ENCODE data around the gene VCAN. TPM values are rescaled to one million over a fixed set of nuclear protein-coding genes. Genes with fewer than 3 reads are reported as not detected.

The VCAN gene
- total RNA-seq, 6 donors from 2014 or later: 73.3 to 254 (median 121) TPM

GRCh38 chr5:83555263-83555662 lies 83.7 kb downstream of the VCAN start:
- 92 to 95% methylated on average over 2 of the region's 2 CpGs for WGBS, 2 donors
- Histone ChIP-seq H3K4me1 (no peaks in the 10 kb centered on the region), H3K9me3 (no peaks in the 10 kb centered on the region), H3K4me3 (no peak overlapping the region), H3K27me3 (no peaks in the 10 kb centered on the region), H3K27ac (no peak overlapping the region), H3K36me3 (no peaks in the 10 kb centered on the region)
- no peak for ATAC-seq (ENCODE audit: low FRiP score in 2 of 2)
- DNase-seq: no peak
- TF ChIP-seq CTCF (IDR thresholded peaks at IDR 0.05) (no peak), POLR2A (IDR thresholded peaks at IDR 0.05) (no peak), EP300 (IDR thresholded peaks at IDR 0.05) (no peak), POLR2AphosphoS5 (IDR thresholded peaks at IDR 0.05) (no peak)

- H3K27me3 ChIP-seq: no peaks in the 10 kb centered on the region
- no peak for TF ChIP-seq EP300 (IDR thresholded peaks at IDR 0.05)
- TF ChIP-seq CTCF (IDR thresholded peaks at IDR 0.05): no peak
- no peak for TF ChIP-seq POLR2A (IDR thresholded peaks at IDR 0.05)
- TF ChIP-seq POLR2AphosphoS5 (IDR thresholded peaks at IDR 0.05): no peak
- ATAC-seq (ENCODE audit: low FRiP score in 2 of 2) (no peak), DNase-seq (no peak)
- H3K4me1 ChIP-seq: no peaks in the 10 kb centered on the region
- no peaks in the 10 kb centered on the region for H3K36me3 ChIP-seq
- H3K9me3 ChIP-seq: no peaks in the 10 kb centered on the region
- 60 to 76% methylated on average over 3 of the region's 3 CpGs for WGBS, 2 donors
- H3K27ac ChIP-seq: no peak overlapping the region
- H3K4me3 ChIP-seq: no peak overlapping the region
These were observed 84.6 kb downstream of the VCAN start for GRCh38 chr5:83556190-83556589.

DNA sequence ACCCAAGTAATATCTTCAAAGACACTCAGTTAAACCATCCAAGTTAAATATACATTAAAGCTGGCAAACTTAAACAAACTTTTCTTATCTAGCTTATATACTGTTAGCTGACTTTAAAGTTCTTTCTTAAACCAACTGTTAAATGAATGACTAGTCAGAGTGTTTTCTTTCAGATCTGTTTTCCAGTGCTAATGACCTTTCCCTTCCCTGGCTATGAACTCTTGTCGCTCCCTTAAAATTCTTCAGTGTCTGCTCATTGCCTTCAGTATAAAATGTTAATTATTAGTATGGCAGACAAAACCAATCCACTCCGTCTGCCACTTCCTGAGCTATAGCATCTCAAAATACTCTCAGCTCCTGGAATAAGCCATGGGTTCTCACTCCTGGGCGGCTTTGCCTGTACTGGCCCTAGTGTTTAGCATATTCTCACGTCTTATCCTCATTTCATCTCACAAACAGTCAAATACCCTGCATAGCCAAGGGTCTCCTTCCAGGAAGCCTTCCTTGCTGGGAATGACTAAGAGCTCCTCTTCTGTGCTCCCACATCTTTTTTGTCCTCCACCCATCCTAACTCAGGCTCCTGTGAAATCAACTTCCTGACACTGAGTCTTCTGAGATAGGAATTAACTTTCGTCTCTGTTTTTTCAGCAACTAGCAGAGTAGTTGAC lies 87.7 kb downstream of the VCAN start:
- H3K4me1 ChIP-seq: peaks cover 0 to 3% (median 0%) of the 10 kb centered on the region in 4 donors
- H3K36me3 ChIP-seq: no peaks in the 10 kb centered on the region
- ATAC-seq (ENCODE audit: low FRiP score in 2 of 2) (no peak), DNase-seq (no peak)
- H3K27me3 ChIP-seq: no peaks in the 10 kb centered on the region
- no peaks in the 10 kb centered on the region for H3K9me3 ChIP-seq
- no peak overlapping the region for H3K27ac ChIP-seq
- H3K4me3 ChIP-seq: no peak overlapping the region
- WGBS, 2 donors: 70 to 78% methylated on average over 5 of the region's 5 CpGs
- TF ChIP-seq POLR2AphosphoS5 (IDR thresholded peaks at IDR 0.05): no peak
- no peak for TF ChIP-seq CTCF (IDR thresholded peaks at IDR 0.05)
- TF ChIP-seq POLR2A (IDR thresholded peaks at IDR 0.05): no peak
- no peak for TF ChIP-seq EP300 (IDR thresholded peaks at IDR 0.05)

- no peak for DNase-seq
- H3K4me1 ChIP-seq: peaks cover 0 to 3% (median 0%) of the 10 kb centered on the region in 4 donors
- H3K9me3 ChIP-seq: no peaks in the 10 kb centered on the region
- no peaks in the 10 kb centered on the region for H3K36me3 ChIP-seq
- TF ChIP-seq POLR2A (IDR thresholded peaks at IDR 0.05) (no peak), CTCF (IDR thresholded peaks at IDR 0.05) (no peak), POLR2AphosphoS5 (IDR thresholded peaks at IDR 0.05) (no peak), EP300 (IDR thresholded peaks at IDR 0.05) (no peak)
- 56 to 74% methylated on average over 1 of the region's 1 CpG for WGBS, 2 donors
- H3K27me3 ChIP-seq: no peaks in the 10 kb centered on the region
- H3K4me3 ChIP-seq: no peak overlapping the region
- no peak overlapping the region for H3K27ac ChIP-seq
- no peak for ATAC-seq (ENCODE audit: low FRiP score in 2 of 2)
These were observed 90.6 kb downstream of the VCAN start for GRCh38 chr5:83562071-83562606.
